Neutrophil (primary cell): ENCODE measurements around the gene MCM6.

Experiments
- H3K27ac ChIP-seq: fragments of 200-600 bp; sonication (generic); 2 replicates; pipeline ENCODE4 v1.5.1; 2016; ENCODE audit warnings: mild to moderate bottlenecking, moderate library complexity
- H3K27me3 ChIP-seq: fragments of 200-600 bp; sonication (generic); 2 replicates; pipeline ENCODE4 v1.6.0; 2016; ENCODE audit warnings: mild to moderate bottlenecking
- H3K36me3 ChIP-seq: fragments of 200-600 bp; sonication (generic); 2 replicates; pipeline ENCODE4 v1.5.1; 2017
- H3K4me1 ChIP-seq, 2 experiments: fragments of 200-600 bp in 1 of 2; sonication (generic) in 1 of 2; 1 replicate in 1 of 2; 2 replicates in 1 of 2; pipeline versions ENCODE4 v1.5.1 to v1.6.1; 2013 to 2016; ENCODE audit warnings: low read depth in 1 of 2, low read length in 1 of 2, mild to moderate bottlenecking in 1 of 2, moderate library complexity in 1 of 2; ENCODE audit not compliant: control insufficient read depth in 1 of 2, insufficient read depth in 1 of 2
- H3K4me3 ChIP-seq, 2 experiments: fragments of 200-600 bp in 1 of 2; sonication (generic) in 1 of 2; 1 replicate in 1 of 2; 2 replicates in 1 of 2; pipeline ENCODE4 v1.5.1; 2013 to 2016; ENCODE audit warnings: low read depth in 1 of 2, low read length in 1 of 2, mild to moderate bottlenecking in 1 of 2, moderate library complexity in 1 of 2
- H3K9me3 ChIP-seq: fragments of 200-600 bp; sonication (generic); 2 replicates; pipeline ENCODE4 v1.5.1; 2016
- TF ChIP-seq, protein P1 (sequence below): fragments of 200-600 bp; sonication (generic); IDR thresholded peaks from 2 replicates; pipeline ENCODE4 v1.5.1; 2016; ENCODE audit warnings: antibody characterized with exemption

MCM6 gene

DNA sequence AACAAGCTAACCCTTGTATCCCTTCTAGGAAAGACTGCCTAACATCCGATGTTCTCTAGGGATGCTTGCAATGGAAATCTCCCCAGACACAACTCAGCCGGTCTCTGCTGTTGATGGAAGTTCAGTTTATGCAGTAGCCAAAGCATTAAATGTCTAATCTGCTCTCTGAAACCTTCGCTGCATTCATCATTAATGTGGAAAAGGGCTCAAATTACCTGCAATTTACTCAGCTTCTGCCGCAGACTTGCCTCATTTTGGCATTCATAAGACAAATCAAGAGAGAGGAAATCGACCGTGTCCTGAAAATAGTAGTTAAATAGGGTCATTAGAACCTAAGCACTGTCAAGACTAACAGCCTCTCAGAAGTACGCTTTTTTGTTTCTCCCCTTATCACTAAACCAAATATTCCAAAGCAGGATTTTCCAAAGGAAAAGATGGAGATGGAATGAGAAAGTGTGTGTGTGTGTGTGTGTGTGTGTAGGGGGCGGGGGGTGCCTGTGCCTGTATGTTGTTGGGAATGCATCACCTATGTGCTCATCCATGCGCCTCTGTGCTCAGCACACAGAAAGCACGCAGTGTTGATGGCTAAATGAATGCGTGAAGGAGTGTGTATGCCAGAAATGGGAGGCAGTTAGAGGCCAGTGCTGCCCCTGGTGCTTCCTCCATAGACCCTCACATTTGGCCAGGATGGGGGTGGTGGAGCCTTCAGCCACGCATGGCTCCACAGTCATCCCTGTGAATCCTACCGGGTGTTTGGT lies 46.7 kb downstream of the MCM6 start:
- Histone ChIP-seq H3K27me3 (no peaks in the 10 kb centered on the region), H3K36me3 (no peaks in the 10 kb centered on the region), H3K4me1 (no peaks in the 10 kb centered on the region), H3K27ac (no peak overlapping the region), H3K4me3 (no peak overlapping the region), H3K9me3 (no peaks in the 10 kb centered on the region)
- TF ChIP-seq, protein P1, sequence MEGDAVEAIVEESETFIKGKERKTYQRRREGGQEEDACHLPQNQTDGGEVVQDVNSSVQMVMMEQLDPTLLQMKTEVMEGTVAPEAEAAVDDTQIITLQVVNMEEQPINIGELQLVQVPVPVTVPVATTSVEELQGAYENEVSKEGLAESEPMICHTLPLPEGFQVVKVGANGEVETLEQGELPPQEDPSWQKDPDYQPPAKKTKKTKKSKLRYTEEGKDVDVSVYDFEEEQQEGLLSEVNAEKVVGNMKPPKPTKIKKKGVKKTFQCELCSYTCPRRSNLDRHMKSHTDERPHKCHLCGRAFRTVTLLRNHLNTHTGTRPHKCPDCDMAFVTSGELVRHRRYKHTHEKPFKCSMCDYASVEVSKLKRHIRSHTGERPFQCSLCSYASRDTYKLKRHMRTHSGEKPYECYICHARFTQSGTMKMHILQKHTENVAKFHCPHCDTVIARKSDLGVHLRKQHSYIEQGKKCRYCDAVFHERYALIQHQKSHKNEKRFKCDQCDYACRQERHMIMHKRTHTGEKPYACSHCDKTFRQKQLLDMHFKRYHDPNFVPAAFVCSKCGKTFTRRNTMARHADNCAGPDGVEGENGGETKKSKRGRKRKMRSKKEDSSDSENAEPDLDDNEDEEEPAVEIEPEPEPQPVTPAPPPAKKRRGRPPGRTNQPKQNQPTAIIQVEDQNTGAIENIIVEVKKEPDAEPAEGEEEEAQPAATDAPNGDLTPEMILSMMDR = no peak

DNA sequence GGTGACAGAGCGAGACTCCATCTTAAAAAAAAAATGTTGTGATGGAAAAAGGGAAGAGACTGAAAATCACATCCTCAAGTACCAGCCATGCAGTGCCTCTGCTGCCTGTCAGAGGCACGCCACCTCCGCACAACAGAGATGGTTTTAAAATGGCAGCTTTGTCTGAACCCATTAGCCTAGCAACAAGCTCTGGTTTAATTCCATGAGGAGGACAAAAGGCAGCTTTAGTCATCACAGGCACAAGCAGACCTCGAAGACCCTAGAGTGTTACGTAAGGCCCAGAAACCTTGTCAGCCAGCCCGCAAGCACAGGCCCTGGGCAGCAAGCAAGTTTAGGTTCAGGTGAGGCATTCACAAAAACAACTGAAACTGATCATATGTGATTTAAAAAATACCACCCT lies 49.7 kb downstream of the MCM6 start:
- H3K9me3 ChIP-seq = no peaks in the 10 kb centered on the region

DNA sequence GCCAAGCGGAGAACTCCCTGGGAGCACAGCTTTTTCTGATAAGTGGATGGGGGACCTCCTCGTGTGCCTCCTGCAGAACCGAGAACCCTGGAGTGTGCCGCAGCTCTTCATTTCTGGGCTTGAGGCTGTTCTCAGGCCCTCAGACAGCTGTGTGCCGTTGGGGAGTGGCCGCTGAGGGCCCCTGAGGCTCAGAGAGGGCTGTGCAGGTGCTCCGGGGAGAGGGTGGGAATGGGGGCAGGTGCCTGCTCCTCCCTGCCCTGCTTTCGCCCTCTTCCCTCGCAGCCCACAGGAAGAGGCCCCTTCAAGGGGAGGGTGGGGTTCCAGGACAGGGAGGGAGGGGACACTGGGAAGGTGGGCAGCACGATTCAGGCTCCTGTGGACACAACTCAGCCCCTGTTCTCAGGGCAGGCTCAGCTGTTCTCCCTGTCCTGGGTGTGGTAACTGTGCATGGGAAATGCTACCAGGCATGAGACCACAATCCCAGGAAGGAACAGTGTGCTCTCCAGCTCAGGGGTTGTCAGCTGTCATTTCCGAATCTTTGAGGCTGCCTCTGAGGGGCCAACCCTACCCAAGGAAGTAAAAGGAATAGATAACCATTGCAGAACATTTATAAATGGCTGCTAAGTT lies 50.6 kb downstream of the MCM6 start:
- Histone ChIP-seq H3K9me3 (no peaks in the 10 kb centered on the region), H3K27me3 (no peaks in the 10 kb centered on the region), H3K27ac (no peak overlapping the region), H3K4me3 (no peak overlapping the region), H3K36me3 (no peaks in the 10 kb centered on the region), H3K4me1 (no peaks in the 10 kb centered on the region)
- TF ChIP-seq, protein P1 = no peak

More for the DNA sequence above, 49.7 kb downstream of the MCM6 start:
- Histone ChIP-seq H3K36me3 (no peaks in the 10 kb centered on the region), H3K4me3 (no peak overlapping the region), H3K27me3 (no peaks in the 10 kb centered on the region), H3K4me1 (no peaks in the 10 kb centered on the region), H3K27ac (no peak overlapping the region)
- TF ChIP-seq, protein P1 = no peak

DNA sequence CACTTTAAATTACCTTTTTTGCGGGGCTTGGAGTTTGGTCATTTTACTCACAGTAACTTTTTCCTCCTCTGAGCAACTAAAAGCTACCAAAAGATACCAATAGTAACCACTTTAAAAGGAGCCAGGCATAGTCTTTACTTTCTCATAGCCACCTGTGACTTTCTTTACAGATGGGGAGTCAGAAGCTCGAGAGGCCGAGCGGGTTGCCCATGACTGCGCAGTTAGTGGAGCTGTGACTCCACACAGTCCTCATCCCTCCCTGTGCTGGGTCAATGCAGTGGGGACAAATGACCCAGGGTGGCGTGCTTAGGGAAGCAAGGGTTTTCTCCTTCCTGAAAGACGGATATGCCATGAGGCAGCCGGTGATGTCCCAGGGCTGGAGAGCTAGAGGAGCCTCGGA lies 51.1 kb downstream of the MCM6 start:
- TF ChIP-seq, protein P1 = no peak
- Histone ChIP-seq H3K27ac (no peak overlapping the region), H3K36me3 (no peaks in the 10 kb centered on the region), H3K27me3 (peaks cover 4% of the 10 kb centered on the region), H3K9me3 (no peaks in the 10 kb centered on the region), H3K4me3 (no peak overlapping the region), H3K4me1 (no peaks in the 10 kb centered on the region)

DNA sequence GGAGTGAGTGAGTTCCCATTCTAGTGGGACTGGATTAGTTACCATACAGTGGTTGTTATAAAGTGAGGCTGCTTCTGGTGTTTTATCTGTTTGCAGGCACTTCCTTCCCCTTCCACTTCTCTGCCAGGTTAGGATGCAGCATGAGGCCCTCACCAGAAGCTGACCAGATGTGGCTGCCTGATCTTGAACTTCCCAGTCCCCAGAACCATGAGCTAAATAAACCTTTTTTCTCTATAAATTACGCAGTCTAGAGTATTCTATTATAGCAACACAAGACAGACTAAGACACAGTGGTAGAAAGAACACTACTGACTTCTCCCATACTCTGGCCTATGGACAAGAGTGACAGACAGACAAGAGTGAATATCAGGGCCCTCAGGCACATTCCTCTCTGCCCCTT lies 53.4 kb downstream of the MCM6 start:
- Histone ChIP-seq H3K36me3 (no peaks in the 10 kb centered on the region), H3K27ac (no peak overlapping the region), H3K27me3 (peaks cover 10% of the 10 kb centered on the region), H3K4me1 (no peaks in the 10 kb centered on the region), H3K9me3 (no peaks in the 10 kb centered on the region), H3K4me3 (no peak overlapping the region)
- TF ChIP-seq, protein P1 = no peak
